Neuronal stem cell (in vitro differentiated cells): ENCODE data around the gene PMPCA.

Experiments used
- DNase-seq: peaks from one replicate; pipeline ENCODE4 v3.0.0-alpha.2; 2013; ENCODE audit warnings: low spot score
- H2AFZ ChIP-seq: one replicate; pipeline ENCODE4 v1.6.1; 2013; ENCODE audit warnings: mild to moderate bottlenecking, low read length, inconsistent platforms
- H2AK5ac ChIP-seq: 2 replicates; pipeline ENCODE4 v1.6.1; 2013; ENCODE audit warnings: low read depth, mild to moderate bottlenecking, inconsistent platforms, low read length, moderate library complexity, mixed read lengths
- H2BK120ac ChIP-seq: 2 replicates; pipeline ENCODE4 v1.6.1; 2013; ENCODE audit warnings: low read depth, mild to moderate bottlenecking, inconsistent platforms, low read length, moderate library complexity, mixed read lengths
- H2BK12ac ChIP-seq: one replicate; pipeline ENCODE4 v1.6.1; 2013; ENCODE audit warnings: low read length, inconsistent platforms
- H2BK15ac ChIP-seq: 2 replicates; pipeline ENCODE4 v1.6.1; 2013; ENCODE audit warnings: mild to moderate bottlenecking, low read length, inconsistent platforms, mixed read lengths
- H2BK5ac ChIP-seq: one replicate; pipeline ENCODE4 v1.6.1; 2013; ENCODE audit warnings: inconsistent platforms, mild to moderate bottlenecking, low read length, moderate library complexity
- H3K14ac ChIP-seq: one replicate; pipeline ENCODE4 v1.6.1; 2013; ENCODE audit warnings: low read length, inconsistent platforms
- H3K18ac ChIP-seq: 2 replicates; pipeline ENCODE4 v1.6.1; 2013; ENCODE audit warnings: low read length, inconsistent platforms
- H3K23ac ChIP-seq: 2 replicates; pipeline ENCODE4 v1.6.1; 2013; ENCODE audit warnings: low read depth, mild to moderate bottlenecking, mixed read lengths, low read length, inconsistent platforms; ENCODE audit not compliant: poor library complexity
- H3K27ac ChIP-seq: replicated peaks from 3 replicates; pipeline ENCODE4 v1.5.1; 2013; ENCODE audit warnings: low read length, inconsistent platforms
- H3K27me3 ChIP-seq, 3 experiments: 2 replicates each; pipeline ENCODE4 v1.6.1; 2013; ENCODE audit warnings: low read length in 3 of 3, mild to moderate bottlenecking in 2 of 3, inconsistent platforms in 1 of 3, low read depth in 1 of 3, mixed read lengths in 1 of 3, moderate library complexity in 1 of 3; ENCODE audit not compliant: control insufficient read depth in 3 of 3, insufficient read depth in 3 of 3
- H3K36me3 ChIP-seq, 2 donors: replicated peaks in 1 of 2; 2 replicates each; pipeline ENCODE4 v1.6.1; 2013; ENCODE audit warnings: low read length in 2 of 2; ENCODE audit not compliant: control insufficient read depth in 2 of 2, insufficient read depth in 2 of 2
- H3K4ac ChIP-seq: 2 replicates; pipeline ENCODE4 v1.6.1; 2013; ENCODE audit warnings: inconsistent platforms, mild to moderate bottlenecking, low read length, moderate library complexity
- H3K4me1 ChIP-seq, 2 donors: 1 replicate in 1 of 2; 2 replicates in 1 of 2; pipeline ENCODE4 v1.6.1; 2013; ENCODE audit warnings: low read length in 2 of 2, low read depth in 1 of 2; ENCODE audit not compliant: control insufficient read depth in 2 of 2, insufficient read depth in 1 of 2
- H3K4me2 ChIP-seq: one replicate; pipeline ENCODE4 v1.6.1; 2013; ENCODE audit warnings: mild to moderate bottlenecking, low read length, inconsistent platforms; ENCODE audit not compliant: insufficient read depth, poor library complexity, severe bottlenecking
- H3K4me3 ChIP-seq, 2 donors: 2 replicates each; pipeline ENCODE4 v1.5.1; 2013; ENCODE audit warnings: low read length in 2 of 2, mild to moderate bottlenecking in 2 of 2, inconsistent platforms in 1 of 2, moderate library complexity in 1 of 2
- H3K79me1 ChIP-seq: one replicate; pipeline ENCODE4 v1.6.1; 2013; ENCODE audit warnings: low read depth, mild to moderate bottlenecking, inconsistent platforms, low read length, moderate library complexity
- H3K9ac ChIP-seq: one replicate; pipeline ENCODE4 v1.6.1; 2013; ENCODE audit warnings: mild to moderate bottlenecking, low read depth, low read length, inconsistent platforms; ENCODE audit not compliant: poor library complexity
- H3K9me3 ChIP-seq, 2 donors: replicated peaks in 1 of 2; 2 replicates each; pipeline versions ENCODE3 to v1.6.1; 2013; ENCODE audit warnings: low read length in 2 of 2, mild to moderate bottlenecking in 2 of 2, inconsistent platforms in 1 of 2, low read depth in 1 of 2, mixed read lengths in 1 of 2, moderate library complexity in 1 of 2; ENCODE audit not compliant: control insufficient read depth in 2 of 2, insufficient read depth in 1 of 2
- H4K8ac ChIP-seq: one replicate; pipeline ENCODE4 v1.6.1; 2013; ENCODE audit warnings: low read depth, mild to moderate bottlenecking, inconsistent platforms, low read length, moderate library complexity
- H4K91ac ChIP-seq: one replicate; pipeline ENCODE4 v1.6.1; 2013; ENCODE audit warnings: low read length, low read depth, mild to moderate bottlenecking, inconsistent platforms; ENCODE audit not compliant: poor library complexity
- WGBS, 2 donors: extraction: QIAGEN DNeasy Blood & Tissue Kit; methylation state at CpG; one replicate each; pipeline ENCODE4 v1.1.7; 2013; ENCODE audit warnings: missing lambda C conversion rate in 2 of 2, mixed read lengths in 1 of 2; ENCODE audit not compliant: insufficient read length in 2 of 2, insufficient replicate concordance in 1 of 2; ENCODE audit errors: extremely low coverage in 2 of 2; 5-methylcytosine and 5-hydroxymethylcytosine counted together

PMPCA gene

GRCh38 chr9:136383436-136383835 is 27.0 kb upstream of the PMPCA start:
- Histone ChIP-seq H3K27ac (no peak overlapping the region), H3K14ac (no peak overlapping the region), H2BK15ac (no peak overlapping the region), H3K4me2 (no peak overlapping the region), H4K8ac (peak overlapping the region; percentile 92), H4K91ac (no peak overlapping the region), H3K23ac (no peak overlapping the region), H2BK12ac (no peak overlapping the region), H3K79me1 (no peaks in the 10 kb centered on the region), H2BK120ac (no peak overlapping the region), H3K18ac (no peak overlapping the region), H3K27me3 (no peaks in the 10 kb centered on the region), H2AFZ (no peak overlapping the region), H3K4me3 (no peak overlapping the region), H2BK5ac (no peak overlapping the region), H3K9me3 (no peaks in the 10 kb centered on the region), H3K4ac (no peak overlapping the region), H3K4me1 (no peaks in the 10 kb centered on the region), H2AK5ac (no peak overlapping the region), H3K9ac (no peak overlapping the region), H3K36me3 (peaks cover 57 to 92% of the 10 kb centered on the region in 2 donors)
- WGBS, 2 donors: no CpG with 5 or more reads among the region's 20 CpGs
- no peak for DNase-seq

- DNase-seq: no peak
- peaks cover 65 to 94% of the 10 kb centered on the region in 2 donors for H3K36me3 ChIP-seq
- no peak overlapping the region for H2AFZ ChIP-seq
- H3K4me3 ChIP-seq: no peak overlapping the region
- no peak overlapping the region for H2BK120ac ChIP-seq
- H2AK5ac ChIP-seq: no peak overlapping the region
- no peak overlapping the region for H4K91ac ChIP-seq
- H2BK12ac ChIP-seq: no peak overlapping the region
- H3K4ac ChIP-seq: no peak overlapping the region
- H3K14ac ChIP-seq: no peak overlapping the region
- no peak overlapping the region for H3K27ac ChIP-seq
- no peak overlapping the region for H4K8ac ChIP-seq
- H3K27me3 ChIP-seq: no peaks in the 10 kb centered on the region
- H3K79me1 ChIP-seq: no peaks in the 10 kb centered on the region
- no peak overlapping the region for H3K23ac ChIP-seq
- no peaks in the 10 kb centered on the region for H3K4me1 ChIP-seq
- no peak overlapping the region for H3K18ac ChIP-seq
- no peaks in the 10 kb centered on the region for H3K9me3 ChIP-seq
- H2BK15ac ChIP-seq: no peak overlapping the region
- H2BK5ac ChIP-seq: no peak overlapping the region
- WGBS, 2 donors: no CpG with 5 or more reads among the region's 11 CpGs
- H3K4me2 ChIP-seq: no peak overlapping the region
- H3K9ac ChIP-seq: no peak overlapping the region
Measured at GRCh38 chr9:136385015-136385414, 25.4 kb upstream of the PMPCA start.

GRCh38 chr9:136386018-136386417 is 24.4 kb upstream of the PMPCA start:
- Histone ChIP-seq H3K4me1 (no peaks in the 10 kb centered on the region), H2BK12ac (no peak overlapping the region), H3K27ac (no peak overlapping the region), H3K9ac (no peak overlapping the region), H2AK5ac (no peak overlapping the region), H3K79me1 (no peaks in the 10 kb centered on the region), H3K14ac (no peak overlapping the region), H3K4me2 (no peak overlapping the region), H3K9me3 (no peaks in the 10 kb centered on the region), H3K4ac (no peak overlapping the region), H2BK120ac (no peak overlapping the region), H3K18ac (no peak overlapping the region), H2BK5ac (no peak overlapping the region), H3K36me3 (peaks cover 63 to 90% of the 10 kb centered on the region in 2 donors), H4K8ac (no peak overlapping the region), H2BK15ac (no peak overlapping the region), H3K23ac (no peak overlapping the region), H3K27me3 (no peaks in the 10 kb centered on the region), H4K91ac (no peak overlapping the region), H3K4me3 (no peak overlapping the region), H2AFZ (no peak overlapping the region)
- WGBS, 2 donors: no CpG with 5 or more reads among the region's 13 CpGs
- DNase-seq: no peak

DNA sequence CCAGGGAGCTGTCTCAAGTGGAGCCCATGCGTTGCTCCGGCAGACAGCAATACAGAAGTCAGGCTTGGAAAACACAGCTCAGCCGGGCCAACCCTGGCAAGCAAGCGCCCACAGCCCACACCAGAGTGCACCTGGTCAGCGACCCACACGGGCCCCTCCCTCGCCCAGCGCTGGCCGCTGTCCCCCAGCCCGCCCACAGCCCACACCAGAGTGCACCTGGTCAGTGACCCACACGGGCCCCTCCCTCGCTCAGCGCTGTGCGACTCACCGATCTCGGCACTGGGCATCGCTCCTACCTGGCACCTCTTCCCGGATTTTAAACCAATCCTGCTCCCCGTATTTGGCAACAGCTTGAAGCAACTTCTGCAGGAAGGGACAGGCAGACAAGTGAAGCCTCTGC is 23.2 kb upstream of the PMPCA start:
- no peak overlapping the region for H4K91ac ChIP-seq
- no peak overlapping the region for H2BK12ac ChIP-seq
- H3K79me1 ChIP-seq: peaks cover 3% of the 10 kb centered on the region
- H2BK120ac ChIP-seq: no peak overlapping the region
- no peak for DNase-seq
- H3K9me3 ChIP-seq: no peaks in the 10 kb centered on the region
- H2BK15ac ChIP-seq: no peak overlapping the region
- no peak overlapping the region for H3K4me2 ChIP-seq
- H2BK5ac ChIP-seq: no peak overlapping the region
- no CpG with 5 or more reads among the region's 19 CpGs for WGBS, 2 donors
- H3K27me3 ChIP-seq: no peaks in the 10 kb centered on the region
- no peaks in the 10 kb centered on the region for H3K4me1 ChIP-seq
- no peak overlapping the region for H2AFZ ChIP-seq
- H3K14ac ChIP-seq: peak overlapping the region; percentile 56
- no peak overlapping the region for H4K8ac ChIP-seq
- no peak overlapping the region for H3K23ac ChIP-seq
- no peak overlapping the region for H3K9ac ChIP-seq
- H3K4me3 ChIP-seq: no peak overlapping the region
- H3K36me3 ChIP-seq: peaks cover 60 to 90% of the 10 kb centered on the region in 2 donors
- H3K27ac ChIP-seq: no peak overlapping the region
- no peak overlapping the region for H3K18ac ChIP-seq
- H3K4ac ChIP-seq: no peak overlapping the region
- H2AK5ac ChIP-seq: no peak overlapping the region
